Measurements from ENCODE around the gene MBNL3. TPM values are rescaled to one million over a fixed set of nuclear protein-coding genes. Genes with fewer than 3 reads are reported as not detected.

Gene MBNL3
- total RNA-seq, 1 donor from 2014 or later = 10.4 TPM

GRCh38 chrX:132501606-132502005 lies 12.8 kb upstream of the MBNL3 start:
- H3K9ac ChIP-seq (ENCODE audit: low read depth in 1 of 3, low read length in 3 of 3) = no peak overlapping the region
- H3K27ac ChIP-seq (ENCODE audit: low read depth, low read length) = no peak overlapping the region

GRCh38 chrX:132497432-132497831 lies 8.6 kb upstream of the MBNL3 start:
- Histone ChIP-seq H3K9ac (ENCODE audit: low read depth in 1 of 3, low read length in 3 of 3) (no peak overlapping the region), H3K27ac (ENCODE audit: low read depth, low read length) (no peak overlapping the region), H3K27me3 (ENCODE audit: control insufficient read depth in 3 of 3, insufficient read depth in 3 of 3, low read length in 3 of 3) (no peaks in the 10 kb centered on the region), H3K4me3 (ENCODE audit: low read length in 3 of 3) (no peak overlapping the region), H3K36me3 (ENCODE audit: control insufficient read depth in 3 of 3, insufficient read depth in 3 of 3, low read length in 3 of 3) (no peaks in the 10 kb centered on the region), H3K9me3 (ENCODE audit: control insufficient read depth in 3 of 3, low read length in 3 of 3) (no peaks in the 10 kb centered on the region), H3K4me1 (ENCODE audit: control insufficient read depth in 3 of 3, insufficient read depth in 3 of 3, low read length in 3 of 3) (no peaks in the 10 kb centered on the region)

More at GRCh38 chrX:132501606-132502005, 12.8 kb upstream of the MBNL3 start:
- Histone ChIP-seq H3K27me3 (ENCODE audit: control insufficient read depth in 3 of 3, insufficient read depth in 3 of 3, low read length in 3 of 3) (peaks cover 0 to 3% (median 0%) of the 10 kb centered on the region in 3 donors), H3K4me3 (ENCODE audit: low read length in 3 of 3) (no peak overlapping the region), H3K36me3 (ENCODE audit: control insufficient read depth in 3 of 3, insufficient read depth in 3 of 3, low read length in 3 of 3) (no peaks in the 10 kb centered on the region), H3K4me1 (ENCODE audit: control insufficient read depth in 3 of 3, insufficient read depth in 3 of 3, low read length in 3 of 3) (no peaks in the 10 kb centered on the region), H3K9me3 (ENCODE audit: control insufficient read depth in 3 of 3, low read length in 3 of 3) (no peaks in the 10 kb centered on the region)

GRCh38 chrX:132493095-132493494 lies 4.3 kb upstream of the MBNL3 start:
- Histone ChIP-seq H3K4me3 (ENCODE audit: low read length in 3 of 3) (no peak overlapping the region), H3K36me3 (ENCODE audit: control insufficient read depth in 3 of 3, insufficient read depth in 3 of 3, low read length in 3 of 3) (no peaks in the 10 kb centered on the region), H3K27me3 (ENCODE audit: control insufficient read depth in 3 of 3, insufficient read depth in 3 of 3, low read length in 3 of 3) (peaks cover 0 to 11% (median 0%) of the 10 kb centered on the region in 3 donors), H3K9ac (ENCODE audit: low read depth in 1 of 3, low read length in 3 of 3) (no peak overlapping the region), H3K9me3 (ENCODE audit: control insufficient read depth in 3 of 3, low read length in 3 of 3) (no peaks in the 10 kb centered on the region), H3K4me1 (ENCODE audit: control insufficient read depth in 3 of 3, insufficient read depth in 3 of 3, low read length in 3 of 3) (peaks cover 0 to 4% (median 0%) of the 10 kb centered on the region in 3 donors), H3K27ac (ENCODE audit: low read depth, low read length) (no peak overlapping the region)

GRCh38 chrX:132491191-132491590 lies 2.4 kb upstream of the MBNL3 start:
- no peak overlapping the region for H3K27ac ChIP-seq (ENCODE audit: low read depth, low read length)
- H3K4me3 ChIP-seq (ENCODE audit: low read length in 3 of 3) = no peak overlapping the region
- no peaks in the 10 kb centered on the region for H3K9me3 ChIP-seq (ENCODE audit: control insufficient read depth in 3 of 3, low read length in 3 of 3)
- H3K27me3 ChIP-seq (ENCODE audit: control insufficient read depth in 3 of 3, insufficient read depth in 3 of 3, low read length in 3 of 3) = peaks cover 0 to 15% (median 0%) of the 10 kb centered on the region in 3 donors
- no peaks in the 10 kb centered on the region for H3K36me3 ChIP-seq (ENCODE audit: control insufficient read depth in 3 of 3, insufficient read depth in 3 of 3, low read length in 3 of 3)
- peaks cover 0 to 4% (median 0%) of the 10 kb centered on the region in 3 donors for H3K4me1 ChIP-seq (ENCODE audit: control insufficient read depth in 3 of 3, insufficient read depth in 3 of 3, low read length in 3 of 3)
- H3K9ac ChIP-seq (ENCODE audit: low read depth in 1 of 3, low read length in 3 of 3) = no peak overlapping the region

- Histone ChIP-seq H3K9ac (ENCODE audit: low read depth in 1 of 3, low read length in 3 of 3) (peak overlapping the region; percentile 43 to 71 (median 54)), H3K4me1 (ENCODE audit: control insufficient read depth in 3 of 3, insufficient read depth in 3 of 3, low read length in 3 of 3) (peaks cover 0 to 4% (median 0%) of the 10 kb centered on the region in 3 donors), H3K36me3 (ENCODE audit: control insufficient read depth in 3 of 3, insufficient read depth in 3 of 3, low read length in 3 of 3) (no peaks in the 10 kb centered on the region), H3K9me3 (ENCODE audit: control insufficient read depth in 3 of 3, low read length in 3 of 3) (no peaks in the 10 kb centered on the region), H3K27me3 (ENCODE audit: control insufficient read depth in 3 of 3, insufficient read depth in 3 of 3, low read length in 3 of 3) (peaks cover 0 to 17% (median 0%) of the 10 kb centered on the region in 3 donors), H3K27ac (ENCODE audit: low read depth, low read length) (peak overlapping the region; percentile 50), H3K4me3 (ENCODE audit: low read length in 3 of 3) (peak overlapping the region; percentile 56 to 65 (median 60))
These were observed 961 bp upstream of the MBNL3 start for GRCh38 chrX:132489578-132490419.

GRCh38 chrX:132488180-132488705 lies 595 bp downstream of the MBNL3 start:
- Histone ChIP-seq H3K4me3 (ENCODE audit: low read length in 3 of 3) (peak overlapping the region; percentile 50 to 65 (median 60)), H3K9me3 (ENCODE audit: control insufficient read depth in 3 of 3, low read length in 3 of 3) (no peaks in the 10 kb centered on the region), H3K36me3 (ENCODE audit: control insufficient read depth in 3 of 3, insufficient read depth in 3 of 3, low read length in 3 of 3) (no peaks in the 10 kb centered on the region), H3K9ac (ENCODE audit: low read depth in 1 of 3, low read length in 3 of 3) (peak overlapping the region in 1 of 3 donors; percentile 65), H3K4me1 (ENCODE audit: control insufficient read depth in 3 of 3, insufficient read depth in 3 of 3, low read length in 3 of 3) (peaks cover 0 to 4% (median 0%) of the 10 kb centered on the region in 3 donors), H3K27ac (ENCODE audit: low read depth, low read length) (no peak overlapping the region), H3K27me3 (ENCODE audit: control insufficient read depth in 3 of 3, insufficient read depth in 3 of 3, low read length in 3 of 3) (peaks cover 0 to 17% (median 0%) of the 10 kb centered on the region in 3 donors)

- Histone ChIP-seq H3K27ac (ENCODE audit: low read depth, low read length) (no peak overlapping the region), H3K4me1 (ENCODE audit: control insufficient read depth in 3 of 3, insufficient read depth in 3 of 3, low read length in 3 of 3) (peaks cover 0 to 4% (median 0%) of the 10 kb centered on the region in 3 donors), H3K9me3 (ENCODE audit: control insufficient read depth in 3 of 3, low read length in 3 of 3) (no peaks in the 10 kb centered on the region), H3K4me3 (ENCODE audit: low read length in 3 of 3) (no peak overlapping the region), H3K36me3 (ENCODE audit: control insufficient read depth in 3 of 3, insufficient read depth in 3 of 3, low read length in 3 of 3) (no peaks in the 10 kb centered on the region), H3K27me3 (ENCODE audit: control insufficient read depth in 3 of 3, insufficient read depth in 3 of 3, low read length in 3 of 3) (peaks cover 0 to 17% (median 0%) of the 10 kb centered on the region in 3 donors), H3K9ac (ENCODE audit: low read depth in 1 of 3, low read length in 3 of 3) (no peak overlapping the region)
These were observed 2.1 kb downstream of the MBNL3 start for GRCh38 chrX:132486599-132487178.

GRCh38 chrX:132483951-132484350 lies 4.9 kb downstream of the MBNL3 start:
- Histone ChIP-seq H3K36me3 (ENCODE audit: control insufficient read depth in 3 of 3, insufficient read depth in 3 of 3, low read length in 3 of 3) (no peaks in the 10 kb centered on the region), H3K27ac (ENCODE audit: low read depth, low read length) (no peak overlapping the region), H3K9ac (ENCODE audit: low read depth in 1 of 3, low read length in 3 of 3) (no peak overlapping the region)

GRCh38 chrX:132483488-132483887 lies 5.3 kb downstream of the MBNL3 start:
- Histone ChIP-seq H3K4me1 (ENCODE audit: control insufficient read depth in 3 of 3, insufficient read depth in 3 of 3, low read length in 3 of 3) (peaks cover 0 to 8% (median 2%) of the 10 kb centered on the region in 3 donors), H3K4me3 (ENCODE audit: low read length in 3 of 3) (no peak overlapping the region), H3K9ac (ENCODE audit: low read depth in 1 of 3, low read length in 3 of 3) (no peak overlapping the region), H3K27ac (ENCODE audit: low read depth, low read length) (no peak overlapping the region), H3K27me3 (ENCODE audit: control insufficient read depth in 3 of 3, insufficient read depth in 3 of 3, low read length in 3 of 3) (peaks cover 0 to 6% (median 5%) of the 10 kb centered on the region in 3 donors), H3K9me3 (ENCODE audit: control insufficient read depth in 3 of 3, low read length in 3 of 3) (no peaks in the 10 kb centered on the region), H3K36me3 (ENCODE audit: control insufficient read depth in 3 of 3, insufficient read depth in 3 of 3, low read length in 3 of 3) (no peaks in the 10 kb centered on the region)

More at GRCh38 chrX:132483951-132484350, 4.9 kb downstream of the MBNL3 start:
- H3K27me3 ChIP-seq (ENCODE audit: control insufficient read depth in 3 of 3, insufficient read depth in 3 of 3, low read length in 3 of 3) = peaks cover 0 to 6% (median 5%) of the 10 kb centered on the region in 3 donors
- no peaks in the 10 kb centered on the region for H3K9me3 ChIP-seq (ENCODE audit: control insufficient read depth in 3 of 3, low read length in 3 of 3)
- H3K4me1 ChIP-seq (ENCODE audit: control insufficient read depth in 3 of 3, insufficient read depth in 3 of 3, low read length in 3 of 3) = peaks cover 0 to 8% (median 2%) of the 10 kb centered on the region in 3 donors
- no peak overlapping the region for H3K4me3 ChIP-seq (ENCODE audit: low read length in 3 of 3)
